Choroid plexus epithelial cell (primary cell): ENCODE data around the gene BRI3BP.
"Not testable (repeated sequence)": the region's sequence is repeated elsewhere in the genome, so short reads cannot be mapped to it uniquely, and the experiment has no call there.

Experiments
- DNase-seq: peaks from one replicate; pipeline ENCODE4 v3.0.0-alpha.2; 2010; ENCODE audit warnings: low read depth
- H3K4me3 ChIP-seq: 2 replicates; pipeline ENCODE4 v1.5.1; 2011; ENCODE audit warnings: low read depth, mild to moderate bottlenecking, control low read depth, low read length, moderate library complexity
- CTCF ChIP-seq: conservative IDR thresholded peaks from 2 replicates; pipeline ENCODE4 v1.5.1; 2011; ENCODE audit warnings: low read depth, mild to moderate bottlenecking, control low read depth, inconsistent platforms, low read length, moderate library complexity

BRI3BP gene

GRCh38 chr12:125055591-125055990 lies 62.1 kb downstream of the BRI3BP start:
- no peak overlapping the region for H3K4me3 ChIP-seq
- TF ChIP-seq CTCF: no peak
- DNase-seq: no peak

DNA sequence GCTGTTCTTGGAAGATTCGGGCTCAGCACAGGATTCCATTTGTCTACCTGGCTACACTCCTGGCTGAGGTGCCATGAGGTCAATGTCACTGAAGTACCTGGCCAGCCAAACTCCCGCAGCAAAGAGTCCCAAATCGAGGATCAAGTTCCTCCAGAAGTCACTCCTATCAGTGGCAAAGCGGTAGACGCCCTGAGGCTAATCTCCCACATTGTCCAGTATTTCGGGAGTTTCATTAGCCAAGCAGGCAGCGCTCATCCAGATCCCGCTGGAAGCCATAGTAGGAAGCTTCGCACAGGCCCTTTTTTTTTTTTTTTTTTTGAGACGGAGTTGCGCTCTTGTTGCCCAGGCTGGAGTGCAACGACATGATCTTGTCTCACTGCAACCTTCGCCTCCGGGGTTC lies 62.9 kb downstream of the BRI3BP start:
- no peak for DNase-seq
- H3K4me3 ChIP-seq: no peak overlapping the region
- no peak for TF ChIP-seq CTCF

- no peak for DNase-seq
- no peak overlapping the region for H3K4me3 ChIP-seq
- TF ChIP-seq CTCF: no peak
These were observed 64.3 kb downstream of the BRI3BP start for GRCh38 chr12:125057708-125058107.

DNA sequence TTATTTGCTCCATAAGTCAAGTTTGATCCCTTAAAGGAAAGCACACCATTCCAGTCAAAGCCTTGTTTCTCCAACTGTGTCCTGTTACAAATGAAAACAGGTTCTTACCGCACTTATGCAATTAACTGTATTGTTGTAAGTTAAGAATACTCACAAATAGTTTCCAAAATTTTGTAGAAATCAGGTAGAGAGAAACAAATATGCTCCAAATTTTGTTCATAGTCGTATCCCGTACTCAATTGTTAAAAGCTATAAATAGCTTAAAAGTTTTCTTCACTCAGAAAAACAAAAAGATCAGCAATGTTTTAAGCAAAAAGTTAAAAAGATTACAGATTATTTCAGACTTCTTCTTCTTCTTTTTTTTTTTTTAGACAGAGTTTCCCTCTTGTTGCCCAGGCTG lies 67.8 kb downstream of the BRI3BP start:
- no peak for TF ChIP-seq CTCF
- no peak for DNase-seq
- H3K4me3 ChIP-seq: no peak overlapping the region

GRCh38 chr12:125063522-125063921 lies 70.1 kb downstream of the BRI3BP start:
- not testable (repeated sequence) for DNase-seq, H3K4me3 ChIP-seq

GRCh38 chr12:125064492-125064891 lies 71.0 kb downstream of the BRI3BP start:
- no peak overlapping the region for H3K4me3 ChIP-seq
- no peak for DNase-seq
- no peak for TF ChIP-seq CTCF

DNA sequence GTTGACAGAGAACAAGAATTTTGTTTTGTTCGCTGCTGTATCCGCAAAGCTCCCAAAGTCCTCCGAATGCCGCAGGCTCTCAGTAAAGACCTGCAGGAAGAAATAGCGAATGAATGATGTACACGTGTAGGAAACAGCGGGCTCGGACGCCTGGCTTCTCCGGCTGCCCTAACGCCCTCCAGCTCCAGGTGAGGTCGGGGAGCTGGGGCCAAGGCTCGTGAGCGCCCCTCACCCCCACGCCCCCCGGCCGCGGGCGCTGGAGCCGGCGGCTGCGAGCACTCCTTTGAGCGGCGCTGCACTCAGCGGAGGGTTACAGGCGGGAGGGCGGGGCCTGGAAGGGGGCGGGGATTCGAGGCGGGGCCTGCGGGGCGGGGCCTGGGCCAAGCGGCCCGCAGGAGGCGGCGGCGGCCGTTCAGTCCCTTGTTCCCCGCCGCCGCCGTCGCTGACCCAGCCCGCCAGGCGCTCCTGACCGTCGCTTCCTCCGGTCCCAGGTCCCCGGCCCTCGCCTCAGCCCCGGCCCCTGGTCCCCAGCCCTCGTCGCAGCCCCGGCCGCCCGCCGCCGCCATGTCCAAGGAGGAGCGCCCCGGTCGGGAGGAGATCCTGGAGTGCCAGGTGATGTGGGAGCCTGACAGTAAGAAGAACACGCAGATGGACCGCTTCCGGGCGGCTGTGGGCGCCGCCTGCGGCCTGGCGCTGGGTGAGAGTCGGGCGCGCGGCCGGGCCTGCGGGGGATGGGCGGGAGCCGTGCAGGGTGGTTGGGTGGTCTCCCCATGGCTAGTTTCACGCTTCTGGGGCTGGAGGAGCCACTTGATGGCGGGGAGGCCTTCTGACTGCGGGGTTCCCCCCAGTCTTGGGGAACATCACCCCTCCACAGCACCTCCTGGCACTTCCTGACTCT lies 71.8 kb downstream of the BRI3BP start, which contains the start of gene AACS:
Gene AACS (plus strand): TSS at position 415 of the 898 bp plus-strand sequence. CDS start 150 bp downstream, at position 565.
- DNase-seq: peak; percentile 74
- TF ChIP-seq CTCF: no peak

More for the DNA sequence above, 71.8 kb downstream of the BRI3BP start, which contains the start of gene AACS:
- peak within 1 kb of the TSS; percentile 76 for H3K4me3 ChIP-seq
